ENCODE data around the gene TMEM250.

DNA sequence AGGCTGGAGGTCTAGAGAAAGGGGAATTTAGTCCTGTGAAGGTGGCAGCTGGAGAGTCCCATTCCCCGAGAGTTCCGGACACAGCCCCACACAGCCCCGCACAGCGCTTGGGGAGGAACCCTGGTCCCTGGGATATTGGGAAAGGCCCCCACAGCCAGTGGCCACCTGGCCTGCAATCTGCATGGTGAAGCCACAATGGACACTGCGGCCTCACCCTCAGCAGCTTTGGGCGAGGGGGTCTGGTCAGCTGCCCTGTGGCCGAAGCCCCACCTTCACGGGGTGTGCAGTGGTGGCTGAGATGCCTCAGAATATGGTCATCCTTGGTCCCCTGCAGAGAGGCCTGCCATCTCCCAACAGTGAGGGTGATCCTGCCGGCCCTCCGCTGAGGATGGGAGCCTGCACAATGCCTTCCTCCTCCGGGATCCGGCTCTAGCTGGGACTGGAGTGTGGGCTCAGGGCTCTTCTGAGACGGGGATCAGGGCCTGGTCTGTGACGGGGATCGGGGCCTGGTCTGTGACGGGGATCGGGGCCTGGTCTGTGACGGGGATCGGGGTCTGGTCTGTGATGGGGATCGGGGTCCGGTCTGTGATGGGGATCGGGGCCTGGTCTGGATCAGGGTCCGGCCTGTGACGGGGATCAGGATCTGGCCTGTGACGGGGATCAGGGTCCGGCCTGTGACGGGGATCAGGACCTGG, 33.3 kb upstream of the TMEM250 start:
- TF ChIP-seq CTCF (conservative IDR thresholded peaks at IDR 0.05; ENCODE audit: low read depth, low read length): no peak
- TF ChIP-seq EZH2 (IDR thresholded peaks at IDR 0.05; ENCODE audit: borderline replicate concordance, low read depth, low read length, poor library complexity, severe bottlenecking): no peak
